DOHH2 (cell line): ENCODE data around the gene MYF6.

ENCODE experiments used
- H3F3A ChIP-seq: fragments of 200-600 bp; sonication (generic), shearing (Covaris generic); 2 replicates; pipeline ENCODE4 v1.6.0; 2016; ENCODE audit warnings: antibody characterized with exemption, mild to moderate bottlenecking; ENCODE audit not compliant: control insufficient read depth, insufficient read depth
- H3K27ac ChIP-seq: fragments of 200-600 bp; sonication (generic); 2 replicates; pipeline ENCODE4 v1.5.1; 2014; ENCODE audit warnings: low read depth, mild to moderate bottlenecking, low read length, moderate library complexity
- H3K27me3 ChIP-seq: fragments of 200-600 bp; sonication (generic); 2 replicates; pipeline ENCODE4 v1.6.1; 2014; ENCODE audit warnings: mild to moderate bottlenecking, low read length, mixed read lengths; ENCODE audit not compliant: control insufficient read depth
- H3K36me3 ChIP-seq: fragments of 200-600 bp; sonication (generic); 2 replicates; pipeline ENCODE4 v1.6.1; 2014; ENCODE audit warnings: mild to moderate bottlenecking, low read length, moderate library complexity, mixed read lengths; ENCODE audit not compliant: control insufficient read depth
- H3K4me1 ChIP-seq: fragments of 200-600 bp; sonication (generic); 2 replicates; pipeline ENCODE4 v1.6.1; 2014; ENCODE audit warnings: mild to moderate bottlenecking, low read length, mixed read lengths; ENCODE audit not compliant: control insufficient read depth
- H3K4me2 ChIP-seq: fragments of 200-600 bp; sonication (generic); 2 replicates; pipeline ENCODE4 v1.6.0; 2014; ENCODE audit warnings: mild to moderate bottlenecking, low read length, moderate library complexity
- H3K4me3 ChIP-seq: fragments of 200-600 bp; sonication (generic); 2 replicates; pipeline ENCODE4 v1.5.1; 2014; ENCODE audit warnings: mild to moderate bottlenecking, low read length, mixed read lengths
- H3K79me2 ChIP-seq: fragments of 200-600 bp; sonication (generic); 2 replicates; pipeline ENCODE4 v1.6.1; 2014; ENCODE audit warnings: mild to moderate bottlenecking, low read length, mixed read lengths; ENCODE audit not compliant: control insufficient read depth
- H3K9me2 ChIP-seq: fragments of 200-600 bp; sonication (generic); replicated peaks from 2 replicates; pipeline ENCODE4 v1.6.1; 2014; ENCODE audit warnings: mild to moderate bottlenecking, low read length, mixed read lengths; ENCODE audit not compliant: control insufficient read depth
- H3K9me3 ChIP-seq: fragments of 200-600 bp; sonication (generic); 2 replicates; pipeline ENCODE4 v1.6.1; 2014; ENCODE audit warnings: antibody characterized with exemption, low read length, mixed read lengths; ENCODE audit not compliant: control insufficient read depth, insufficient read depth
- H4K20me1 ChIP-seq: fragments of 200-600 bp; sonication (generic); 2 replicates; pipeline ENCODE4 v1.6.0; 2014; ENCODE audit warnings: low read depth, mild to moderate bottlenecking, antibody characterized with exemption, low read length, moderate library complexity; ENCODE audit not compliant: control insufficient read depth, insufficient read depth
- CTCF ChIP-seq: fragments of 200-600 bp; sonication (generic); IDR thresholded peaks from one replicate; pipeline ENCODE4 v1.5.1; 2014; ENCODE audit warnings: antibody characterized with exemption, mild to moderate bottlenecking, low read depth, low read length; ENCODE audit not compliant: poor library complexity, severe bottlenecking
- EZH2phosphoT487 ChIP-seq: fragments of 200-600 bp; sonication (generic); IDR thresholded peaks from 2 replicates; pipeline ENCODE4 v1.6.1; 2017; ENCODE audit warnings: borderline replicate concordance, mild to moderate bottlenecking, antibody characterized with exemption, low read length, moderate library complexity, mixed read lengths

The MYF6 gene

GRCh38 chr12:80717856-80718255 is 10.4 kb downstream of the MYF6 start:
- Histone ChIP-seq H3K4me1 (no peaks in the 10 kb centered on the region), H3K27me3 (no peaks in the 10 kb centered on the region), H3K79me2 (no peaks in the 10 kb centered on the region), H3F3A (no peaks in the 10 kb centered on the region), H3K9me2 (no peaks in the 10 kb centered on the region), H3K36me3 (no peaks in the 10 kb centered on the region), H3K4me2 (no peak overlapping the region), H3K9me3 (no peaks in the 10 kb centered on the region), H3K4me3 (no peak overlapping the region), H4K20me1 (no peaks in the 10 kb centered on the region), H3K27ac (no peak overlapping the region)
- TF ChIP-seq CTCF = no peak

- H3K27me3 ChIP-seq = no peaks in the 10 kb centered on the region
- TF ChIP-seq CTCF (no peak), EZH2phosphoT487 (no peak)
- H3K9me3 ChIP-seq = no peaks in the 10 kb centered on the region
- H4K20me1 ChIP-seq = no peaks in the 10 kb centered on the region
- H3K79me2 ChIP-seq = no peaks in the 10 kb centered on the region
- H3K9me2 ChIP-seq = no peaks in the 10 kb centered on the region
- no peaks in the 10 kb centered on the region for H3K36me3 ChIP-seq
- H3K27ac ChIP-seq = no peak overlapping the region
- no peaks in the 10 kb centered on the region for H3K4me1 ChIP-seq
- no peaks in the 10 kb centered on the region for H3F3A ChIP-seq
- H3K4me2 ChIP-seq = no peak overlapping the region
- no peak overlapping the region for H3K4me3 ChIP-seq
Measured at GRCh38 chr12:80720516-80720915, 13.1 kb downstream of the MYF6 start.

- Histone ChIP-seq H3K9me2 (no peaks in the 10 kb centered on the region), H3K4me1 (no peaks in the 10 kb centered on the region), H3K27me3 (no peaks in the 10 kb centered on the region), H3K79me2 (no peaks in the 10 kb centered on the region), H3K9me3 (no peaks in the 10 kb centered on the region), H3F3A (no peaks in the 10 kb centered on the region), H3K27ac (no peak overlapping the region), H3K4me2 (no peak overlapping the region), H4K20me1 (no peaks in the 10 kb centered on the region), H3K36me3 (no peaks in the 10 kb centered on the region), H3K4me3 (no peak overlapping the region)
- TF ChIP-seq CTCF (no peak), EZH2phosphoT487 (no peak)
Measured at GRCh38 chr12:80721326-80721725, 13.9 kb downstream of the MYF6 start.
